Measurements from ENCODE around the gene CAMK2N1.

DNA sequence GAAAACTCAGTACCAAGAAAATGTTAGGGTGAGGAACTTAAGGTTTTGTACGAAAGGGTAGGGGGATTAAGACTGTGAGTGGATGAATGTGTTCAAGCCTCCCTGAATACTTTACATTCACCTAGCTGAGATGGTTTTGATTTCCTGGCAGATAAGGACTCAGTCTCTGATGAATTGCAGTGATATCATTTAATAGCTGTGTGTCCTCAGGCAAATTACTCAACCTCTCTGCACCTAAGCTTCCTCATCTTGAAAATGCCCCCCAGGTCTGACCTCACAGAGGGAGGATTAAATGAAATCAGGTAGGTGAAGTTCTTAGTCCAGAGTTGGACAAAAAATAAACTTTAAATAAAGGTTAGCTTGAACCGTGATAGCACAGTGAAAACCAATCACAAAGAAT, 48.4 kb downstream of the CAMK2N1 start:
- TF ChIP-seq POLR2AphosphoS5 (IDR thresholded peaks at IDR 0.05) (no peak), EZH2 (IDR thresholded peaks at IDR 0.05; ENCODE audit: borderline replicate concordance, insufficient read depth, low read length, poor library complexity, severe bottlenecking) (no peak), RAD21 (conservative IDR thresholded peaks at IDR 0.05) (no peak), SMC3 (conservative IDR thresholded peaks at IDR 0.05; ENCODE audit: poor library complexity) (no peak), MXI1 (conservative IDR thresholded peaks at IDR 0.05; ENCODE audit: poor library complexity, severe bottlenecking) (no peak), EP300 (conservative IDR thresholded peaks at IDR 0.05; ENCODE audit: poor library complexity, severe bottlenecking) (no peak), TAF1 (IDR thresholded peaks at IDR 0.05; ENCODE audit: low read depth) (no peak)
- TF ChIP-seq, protein P1, sequence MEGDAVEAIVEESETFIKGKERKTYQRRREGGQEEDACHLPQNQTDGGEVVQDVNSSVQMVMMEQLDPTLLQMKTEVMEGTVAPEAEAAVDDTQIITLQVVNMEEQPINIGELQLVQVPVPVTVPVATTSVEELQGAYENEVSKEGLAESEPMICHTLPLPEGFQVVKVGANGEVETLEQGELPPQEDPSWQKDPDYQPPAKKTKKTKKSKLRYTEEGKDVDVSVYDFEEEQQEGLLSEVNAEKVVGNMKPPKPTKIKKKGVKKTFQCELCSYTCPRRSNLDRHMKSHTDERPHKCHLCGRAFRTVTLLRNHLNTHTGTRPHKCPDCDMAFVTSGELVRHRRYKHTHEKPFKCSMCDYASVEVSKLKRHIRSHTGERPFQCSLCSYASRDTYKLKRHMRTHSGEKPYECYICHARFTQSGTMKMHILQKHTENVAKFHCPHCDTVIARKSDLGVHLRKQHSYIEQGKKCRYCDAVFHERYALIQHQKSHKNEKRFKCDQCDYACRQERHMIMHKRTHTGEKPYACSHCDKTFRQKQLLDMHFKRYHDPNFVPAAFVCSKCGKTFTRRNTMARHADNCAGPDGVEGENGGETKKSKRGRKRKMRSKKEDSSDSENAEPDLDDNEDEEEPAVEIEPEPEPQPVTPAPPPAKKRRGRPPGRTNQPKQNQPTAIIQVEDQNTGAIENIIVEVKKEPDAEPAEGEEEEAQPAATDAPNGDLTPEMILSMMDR (IDR thresholded peaks at IDR 0.05; ENCODE audit: poor library complexity, severe bottlenecking) = no peak
- TF ChIP-seq, protein P2, sequence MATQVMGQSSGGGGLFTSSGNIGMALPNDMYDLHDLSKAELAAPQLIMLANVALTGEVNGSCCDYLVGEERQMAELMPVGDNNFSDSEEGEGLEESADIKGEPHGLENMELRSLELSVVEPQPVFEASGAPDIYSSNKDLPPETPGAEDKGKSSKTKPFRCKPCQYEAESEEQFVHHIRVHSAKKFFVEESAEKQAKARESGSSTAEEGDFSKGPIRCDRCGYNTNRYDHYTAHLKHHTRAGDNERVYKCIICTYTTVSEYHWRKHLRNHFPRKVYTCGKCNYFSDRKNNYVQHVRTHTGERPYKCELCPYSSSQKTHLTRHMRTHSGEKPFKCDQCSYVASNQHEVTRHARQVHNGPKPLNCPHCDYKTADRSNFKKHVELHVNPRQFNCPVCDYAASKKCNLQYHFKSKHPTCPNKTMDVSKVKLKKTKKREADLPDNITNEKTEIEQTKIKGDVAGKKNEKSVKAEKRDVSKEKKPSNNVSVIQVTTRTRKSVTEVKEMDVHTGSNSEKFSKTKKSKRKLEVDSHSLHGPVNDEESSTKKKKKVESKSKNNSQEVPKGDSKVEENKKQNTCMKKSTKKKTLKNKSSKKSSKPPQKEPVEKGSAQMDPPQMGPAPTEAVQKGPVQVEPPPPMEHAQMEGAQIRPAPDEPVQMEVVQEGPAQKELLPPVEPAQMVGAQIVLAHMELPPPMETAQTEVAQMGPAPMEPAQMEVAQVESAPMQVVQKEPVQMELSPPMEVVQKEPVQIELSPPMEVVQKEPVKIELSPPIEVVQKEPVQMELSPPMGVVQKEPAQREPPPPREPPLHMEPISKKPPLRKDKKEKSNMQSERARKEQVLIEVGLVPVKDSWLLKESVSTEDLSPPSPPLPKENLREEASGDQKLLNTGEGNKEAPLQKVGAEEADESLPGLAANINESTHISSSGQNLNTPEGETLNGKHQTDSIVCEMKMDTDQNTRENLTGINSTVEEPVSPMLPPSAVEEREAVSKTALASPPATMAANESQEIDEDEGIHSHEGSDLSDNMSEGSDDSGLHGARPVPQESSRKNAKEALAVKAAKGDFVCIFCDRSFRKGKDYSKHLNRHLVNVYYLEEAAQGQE (IDR thresholded peaks at IDR 0.05; ENCODE audit: borderline replicate concordance) = no peak
